IMR-90 (cell line): ENCODE measurements around the gene CCDC74A. TPM values are rescaled to one million over a fixed set of nuclear protein-coding genes. Genes with fewer than 3 reads are reported as not detected.
A peak's percentile ranks its signal among the peaks of the same experiment; 100 is the strongest.
"Not testable (repeated sequence)": the region's sequence is repeated elsewhere in the genome, so short reads cannot be mapped to it uniquely, and the experiment has no call there.

Experiments used
- ATAC-seq: fragments of 200-7000 bp; cut with Tn5 transposase; 2 replicates; pipeline ENCODE4 v1.9.1; 2020; ENCODE audit warnings: low read depth, mild to moderate bottlenecking, moderate library complexity
- Bru-seq: library from RNA; stranded (reverse); fragments of 400-500 nt; gene quantifications from one replicate; lab custom pipeline; 2021; lab: Mats Ljungman, UMichigan
- BruChase-seq, 2 experiments: library from RNA; stranded (reverse); fragments of 400-500 nt; gene quantifications; one replicate each; lab custom pipeline; 2021; lab: Mats Ljungman, UMichigan
- BruUV-seq: library from RNA; stranded (reverse); fragments of 400-500 nt; replicated peaks from 2 replicates; lab custom pipeline; 2021; lab: Mats Ljungman, UMichigan
- CTCF ChIA-PET: fragments of 300-600 bp; formaldehyde crosslinking; extraction: SDS; loops from one replicate; lab custom pipeline; 2021; ENCODE audit warnings: antibody characterized with exemption; lab: Yijun Ruan, JAX
- POLR2A ChIA-PET: fragments of 300-600 bp; sonication (Branson Sonifier 250); formaldehyde crosslinking; loops from one replicate; lab custom pipeline; 2022; ENCODE audit warnings: antibody characterized with exemption; ENCODE audit not compliant: unreplicated experiment; lab: Charles Lee
- DNase-seq: peaks from one replicate; pipeline ENCODE4 v3.0.0; 2013
- H2AFZ ChIP-seq: replicated peaks from 2 replicates; pipeline ENCODE3; 2013; ENCODE audit warnings: low read length, mild to moderate bottlenecking; ENCODE audit not compliant: poor library complexity
- H2AK5ac ChIP-seq: 2 replicates; pipeline ENCODE4 v1.6.1; 2013; ENCODE audit warnings: low read depth, low read length, inconsistent platforms
- H2AK9ac ChIP-seq: replicated peaks from 2 replicates; pipeline ENCODE3; 2013; ENCODE audit warnings: mild to moderate bottlenecking, low read depth, low read length, moderate library complexity; ENCODE audit not compliant: poor library complexity
- H2BK120ac ChIP-seq: 2 replicates; pipeline ENCODE4 v1.6.1; 2013; ENCODE audit warnings: low read depth, low read length, inconsistent platforms
- H2BK15ac ChIP-seq: 3 replicates; pipeline ENCODE4 v1.6.1; 2013; ENCODE audit warnings: low read depth, low read length, inconsistent platforms
- H2BK20ac ChIP-seq: 2 replicates; pipeline ENCODE4 v1.6.1; 2013; ENCODE audit warnings: low read depth, mild to moderate bottlenecking, inconsistent platforms, low read length, moderate library complexity
- H2BK5ac ChIP-seq: 2 replicates; pipeline ENCODE4 v1.6.1; 2013; ENCODE audit warnings: mild to moderate bottlenecking, low read depth, low read length, inconsistent platforms; ENCODE audit not compliant: poor library complexity, severe bottlenecking
- H3K14ac ChIP-seq: replicated peaks from 2 replicates; pipeline ENCODE4 v1.6.1; 2013; ENCODE audit warnings: low read depth, low read length, inconsistent platforms
- H3K18ac ChIP-seq: 2 replicates; pipeline ENCODE4 v1.6.1; 2013; ENCODE audit warnings: low read depth, low read length, control low read depth
- H3K23ac ChIP-seq: 2 replicates; pipeline ENCODE4 v1.6.1; 2013; ENCODE audit warnings: low read depth, low read length, inconsistent platforms
- H3K27ac ChIP-seq: 2 replicates; pipeline ENCODE4 v1.5.1; 2013; ENCODE audit warnings: mild to moderate bottlenecking, control low read depth, low read length; ENCODE audit not compliant: insufficient read depth
- H3K27me3 ChIP-seq: 2 replicates; pipeline ENCODE4 v1.6.1; 2013; ENCODE audit warnings: low read length; ENCODE audit not compliant: control insufficient read depth, insufficient read depth
- H3K36me3 ChIP-seq: 2 replicates; pipeline ENCODE4 v1.6.1; 2013; ENCODE audit warnings: low read length, mixed read lengths; ENCODE audit not compliant: control insufficient read depth, insufficient read depth
- H3K4ac ChIP-seq: 2 replicates; pipeline ENCODE4 v1.6.1; 2013; ENCODE audit warnings: low read depth, low read length, inconsistent platforms
- H3K4me1 ChIP-seq: 2 replicates; pipeline ENCODE4 v1.6.1; 2013; ENCODE audit warnings: low read length, mixed read lengths; ENCODE audit not compliant: control insufficient read depth, insufficient read depth
- H3K4me2 ChIP-seq: 2 replicates; pipeline ENCODE4 v1.6.1; 2013; ENCODE audit warnings: low read depth, mild to moderate bottlenecking, control low read depth, low read length, moderate library complexity
- H3K4me3 ChIP-seq: 2 replicates; pipeline ENCODE4 v1.5.1; 2013; ENCODE audit warnings: low read depth, mild to moderate bottlenecking, control low read depth, low read length, moderate library complexity; ENCODE audit not compliant: insufficient read depth
- H3K56ac ChIP-seq: 2 replicates; pipeline ENCODE4 v1.6.1; 2013; ENCODE audit warnings: low read length, inconsistent platforms; ENCODE audit not compliant: insufficient read depth; ENCODE audit errors: extremely low read depth
- H3K79me1 ChIP-seq, 2 experiments: 2 replicates each; pipeline ENCODE4 v1.6.1; 2013; ENCODE audit warnings: low read length in 2 of 2, inconsistent platforms in 1 of 2, low read depth in 1 of 2
- H3K9ac ChIP-seq: 2 replicates; pipeline ENCODE4 v1.6.1; 2013; ENCODE audit warnings: low read depth, low read length, control low read depth
- H3K9me1 ChIP-seq: 2 replicates; pipeline ENCODE4 v1.6.1; 2013; ENCODE audit warnings: low read length, inconsistent platforms; ENCODE audit not compliant: insufficient read depth
- H3K9me3 ChIP-seq: 2 replicates; pipeline ENCODE4 v1.6.1; 2013; ENCODE audit warnings: low read length; ENCODE audit not compliant: control insufficient read depth, insufficient read depth
- H4K20me1 ChIP-seq: 2 replicates; pipeline ENCODE4 v1.6.1; 2013; ENCODE audit warnings: low read length, inconsistent platforms; ENCODE audit not compliant: insufficient read depth
- H4K5ac ChIP-seq: 2 replicates; pipeline ENCODE4 v1.6.1; 2013; ENCODE audit warnings: mild to moderate bottlenecking, low read depth, low read length, control low read depth
- H4K8ac ChIP-seq, 2 experiments: 2 replicates each; pipeline ENCODE4 v1.6.1; 2013; ENCODE audit warnings: low read depth in 2 of 2, low read length in 2 of 2, control low read depth in 1 of 2, inconsistent platforms in 1 of 2
- H4K91ac ChIP-seq: 2 replicates; pipeline ENCODE4 v1.6.1; 2013; ENCODE audit warnings: low read depth, low read length, inconsistent platforms; ENCODE audit not compliant: insufficient read depth
- WGBS, 2 experiments: methylation state at CpG; one replicate each; pipeline versions ENCODE4 v1.1.5 to v1.1.7; 2013; ENCODE audit warnings: missing lambda C conversion rate in 2 of 2; ENCODE audit not compliant: insufficient read length in 1 of 2; ENCODE audit errors: extremely low coverage in 2 of 2; 5-methylcytosine and 5-hydroxymethylcytosine counted together
- dilution Hi-C: fragments of 300-500 bp; cut with HindIII; formaldehyde crosslinking; loops from one replicate; pipeline ENCODE4 v1.14.3; 2018; ENCODE audit warnings: low sequenced_read_pairs; ENCODE audit not compliant: unreplicated experiment
- in situ Hi-C: fragments of 300-500 bp; cut with MboI; formaldehyde crosslinking; loops from 3 replicates; pipeline ENCODE4 v1.14.3; 2019; ENCODE audit warnings: low sequenced_read_pairs, inconsistent platforms, mixed read lengths
- intact Hi-C: fragments of 100-400 bp; cut with micrococcal nuclease; formaldehyde crosslinking; loops from 2 replicates; pipeline ENCODE4 v1.10.0; 2022
- long read RNA-seq: library from polyadenylated mRNA; unstranded; transcript quantifications from one replicate; pipeline ENCODE4 v2.0.0, GENCODE V29; 2021; ENCODE audit not compliant: unreplicated experiment
- polyA plus RNA-seq, 3 experiments: library from polyadenylated mRNA; depleted of rRNA; stranded (reverse); fragments of >200 nt; gene quantifications; 2 replicates each; pipeline ENCODE4 v1.2.3, GENCODE V29; 2012; ENCODE audit warnings: low replicate concordance in 1 of 3
- total RNA-seq: library from RNA; depleted of rRNA; stranded (reverse); fragments of >200 nt; gene quantifications from 2 replicates; pipeline ENCODE4 v1.2.3, GENCODE V29; 2012; rRNA removed

Gene CCDC74A
- 3.1 and 3.8 TPM in 2 replicates for total RNA-seq
- polyA plus RNA-seq (2012; rRNA removed), result 11.9 and 13.5 TPM in 2 replicates
- polyA plus RNA-seq (2012; cell fraction: cytosol; rRNA removed), result 5.8 and 9.6 TPM in 2 replicates
- polyA plus RNA-seq (2012; cell fraction: nucleus; rRNA removed; ENCODE audit: low replicate concordance), result 62.7 and 89.4 TPM in 2 replicates
- percentile 18 among the genes with signal in this experiment for Bru-seq, nascent RNA
- percentile 30 among the genes with signal in this experiment for BruChase-seq, experiment 1, labeled RNA remaining after a 6-hour chase
- BruChase-seq, experiment 2, labeled RNA remaining after a 2-hour chase, result percentile 25 among the genes with signal in this experiment
- long read RNA-seq, partial matches to known transcripts, result 1 of 6 reads
- long read RNA-seq, other reads (novel, unspliced or antisense), result 2 of 6 reads

DNA sequence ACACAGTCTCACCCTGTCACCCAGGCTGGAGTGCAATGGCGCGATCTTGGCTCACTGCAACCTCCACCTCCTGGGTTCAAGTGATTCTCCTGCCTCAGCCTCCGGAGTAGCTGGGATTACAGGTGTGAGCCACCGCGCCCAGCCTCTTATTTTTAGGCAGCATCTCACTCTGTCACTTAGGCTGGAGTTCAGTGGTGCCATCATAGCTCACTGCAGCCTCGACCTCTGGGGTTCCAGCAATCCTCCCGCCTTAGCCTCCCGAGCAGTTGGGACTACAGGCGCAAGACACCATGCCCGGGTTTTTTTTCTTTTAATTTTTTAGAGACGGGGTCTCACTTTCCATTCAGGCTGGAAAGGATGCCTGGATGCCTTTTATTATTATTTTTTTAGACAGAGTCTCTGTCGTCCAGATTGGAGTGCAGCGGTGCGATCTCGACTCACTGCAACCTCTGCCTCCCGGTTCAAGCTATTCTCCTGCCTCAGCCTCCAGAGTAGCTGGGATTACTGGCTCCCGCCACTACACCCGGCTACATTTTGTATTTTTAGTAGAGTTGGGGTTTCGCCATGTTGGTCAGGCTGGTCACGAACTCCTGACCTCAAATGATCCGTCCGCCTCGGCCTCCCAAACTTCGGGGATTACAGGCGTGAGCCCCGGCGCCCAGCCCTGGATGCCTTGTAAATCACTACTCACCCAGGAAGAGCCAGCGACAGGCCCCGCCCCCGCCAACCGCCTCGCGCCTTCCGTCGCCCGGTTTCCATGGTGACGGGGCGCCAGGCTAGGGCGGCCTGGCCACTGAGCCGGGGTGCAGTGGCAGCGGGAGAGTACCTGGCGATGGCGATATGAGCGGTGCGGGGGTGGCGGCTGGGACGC is at the start of gene CCDC74A:
TSS of gene CCDC74A (plus strand) at position 758 of the 871 bp plus-strand sequence. CDS start at position 841, 83 bp downstream.
- intact Hi-C loops, H4K5ac ChIP-seq, H3K27me3 ChIP-seq, H3K27ac ChIP-seq, H3K4ac ChIP-seq, dilution Hi-C loops, H2AK5ac ChIP-seq, H2BK20ac ChIP-seq, H3K79me1 ChIP-seq, BruUV-seq, H2AK9ac ChIP-seq, H3K23ac ChIP-seq, H2BK5ac ChIP-seq, H3K9ac ChIP-seq, in situ Hi-C loops, H2BK120ac ChIP-seq, H3K18ac ChIP-seq, H3K56ac ChIP-seq, H2BK15ac ChIP-seq, H3K36me3 ChIP-seq, H4K91ac ChIP-seq, H3K9me3 ChIP-seq, H3K9me1 ChIP-seq, H4K20me1 ChIP-seq, H3K4me1 ChIP-seq: not testable (repeated sequence)
- H3K14ac ChIP-seq, result peak within 1 kb of the TSS; percentile 59; the same call in 1 of the 2 replicates
- H4K8ac ChIP-seq, result peak within 1 kb of the TSS in 1 of 2 experiments; percentile 83; a peak in 1 of 4 replicates
- 75% methylated on average over 4 of the region's 47 CpGs; no CpG with 5 or more reads in 1 of the 2 experiments for WGBS, 2 experiments
- peak within 1 kb of the TSS; percentile 61 for H3K4me2 ChIP-seq
- ChIA-PET CTCF (interaction anchor here (0.7 kb wide), 2 partner anchors 24 to 384 kb away, joined by 3 to 4 read pairs; no protein-coding TSS in a partner anchor), POLR2A (interaction anchor here (0.7 kb wide), 1 partner anchor 412 kb away, joined by 3 read pairs; no protein-coding TSS in a partner anchor)
- ATAC-seq, result peak; percentile 89
- H3K4me3 ChIP-seq, result peak within 1 kb of the TSS; percentile 26
- peak; percentile 20 for DNase-seq
- peak within 1 kb of the TSS; percentile 61 for H2AFZ ChIP-seq

DNA sequence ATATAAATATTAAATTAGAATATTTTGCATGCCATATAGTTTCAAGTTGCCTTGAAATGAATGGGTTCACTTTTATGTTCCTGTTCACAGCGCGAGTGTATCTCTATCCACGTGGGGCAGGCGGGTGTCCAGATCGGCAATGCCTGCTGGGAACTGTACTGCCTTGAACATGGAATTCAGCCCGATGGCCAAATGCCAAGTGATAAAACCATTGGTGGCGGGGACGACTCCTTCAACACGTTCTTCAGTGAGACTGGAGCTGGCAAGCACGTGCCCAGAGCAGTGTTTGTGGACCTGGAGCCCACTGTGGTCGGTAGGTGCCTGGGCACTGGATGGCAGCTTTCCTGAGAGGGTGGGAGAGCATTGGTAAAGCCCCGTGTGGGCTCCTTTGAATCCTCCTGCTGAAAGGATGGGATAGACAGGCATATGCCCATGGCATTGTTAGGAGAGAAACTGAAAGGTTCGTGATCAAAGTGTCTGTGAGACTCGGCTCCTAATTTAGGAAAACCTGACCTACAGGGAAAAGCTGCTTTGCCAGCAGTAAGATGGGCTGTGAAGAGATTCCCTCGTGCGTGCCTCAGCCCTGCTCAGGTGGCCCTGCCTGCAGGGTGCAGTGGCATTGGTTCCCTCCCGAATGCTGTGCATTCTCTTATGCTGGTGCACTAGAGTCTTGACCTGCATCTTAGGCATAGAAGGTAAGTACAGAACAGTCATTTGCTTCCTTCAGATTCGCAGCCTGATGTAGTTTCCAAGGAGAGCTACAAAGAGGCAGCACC is 49.4 kb upstream of the CCDC74A start:
- H2BK5ac ChIP-seq, H3K9me1 ChIP-seq, in situ Hi-C loops, H4K20me1 ChIP-seq, H3K79me1 ChIP-seq, H3K14ac ChIP-seq, dilution Hi-C loops, POLR2A ChIA-PET, H3K18ac ChIP-seq, H4K91ac ChIP-seq, H2BK20ac ChIP-seq, H3K27ac ChIP-seq, H3K36me3 ChIP-seq, H4K8ac ChIP-seq, H3K56ac ChIP-seq, BruUV-seq, H2BK120ac ChIP-seq, H3K4me2 ChIP-seq, DNase-seq, H3K27me3 ChIP-seq, H3K9me3 ChIP-seq, H3K9ac ChIP-seq, H2AFZ ChIP-seq, H4K5ac ChIP-seq, H3K4me1 ChIP-seq, H2AK5ac ChIP-seq, H2BK15ac ChIP-seq, ATAC-seq, CTCF ChIA-PET, H3K4ac ChIP-seq, H3K4me3 ChIP-seq, H3K23ac ChIP-seq, H2AK9ac ChIP-seq, intact Hi-C loops: not testable (repeated sequence)
- 96% methylated on average over 4 of the region's 18 CpGs; no CpG with 5 or more reads in 1 of the 2 experiments for WGBS, 2 experiments
